ENCODE data around the gene ARID4B.

Gene ARID4B

DNA sequence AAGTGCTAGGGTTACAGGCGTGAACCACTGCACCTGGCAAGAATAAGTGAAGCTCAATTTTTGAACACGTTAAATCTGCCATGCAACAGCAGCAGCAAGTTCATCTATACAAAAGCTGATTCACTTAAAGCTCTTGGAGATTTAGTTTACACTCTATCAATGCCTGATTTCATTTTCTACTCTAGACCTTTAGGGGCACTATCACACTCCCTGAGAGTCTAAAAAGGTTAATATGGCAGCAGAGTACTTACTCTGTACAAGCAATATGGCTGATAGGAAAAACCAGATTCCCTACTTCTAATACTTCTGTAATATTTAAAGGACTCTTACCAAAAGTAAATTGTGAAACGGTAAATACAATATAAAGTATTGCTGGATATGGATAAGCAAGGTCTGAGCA lies 171.7 kb downstream of the ARID4B start:
- DNase-seq, result no peak

DNA sequence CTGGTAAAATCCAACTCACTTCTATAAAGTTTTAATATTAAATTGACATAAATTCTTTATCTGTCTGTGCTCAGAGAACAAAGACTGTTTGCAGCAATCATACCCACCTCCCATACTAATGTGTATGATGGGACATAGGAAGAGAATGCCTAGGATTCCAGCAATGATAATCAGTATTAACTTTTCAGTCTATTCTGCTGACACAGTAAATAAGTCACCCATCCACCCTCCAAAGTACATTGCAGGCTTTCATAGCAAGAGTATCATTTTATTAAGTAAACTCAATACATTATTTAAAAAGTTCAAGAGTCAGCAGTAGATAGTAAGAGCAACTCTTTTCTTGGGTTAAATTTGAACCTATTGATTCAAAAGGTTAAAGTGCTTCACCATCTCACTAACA lies 175.7 kb downstream of the ARID4B start:
- DNase-seq, result no peak

DNA sequence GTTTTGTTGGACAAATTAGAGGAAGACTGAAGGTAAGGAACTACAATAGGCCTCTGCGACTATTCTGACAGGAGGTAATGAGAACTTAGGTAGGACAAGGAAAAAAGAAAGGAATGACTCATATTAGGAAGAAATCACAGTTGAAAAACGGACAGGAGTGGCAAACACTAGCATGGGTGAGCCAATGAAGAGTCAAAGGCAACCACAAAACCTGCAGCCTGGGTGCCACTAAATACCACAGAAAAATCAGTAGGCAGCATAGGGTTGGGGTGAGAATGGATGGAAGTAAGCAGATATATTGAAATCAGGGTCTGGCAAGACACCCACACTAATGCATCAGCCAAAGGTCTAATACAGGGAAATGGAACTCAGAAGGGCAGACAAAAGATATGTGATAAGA lies 176.9 kb downstream of the ARID4B start:
- DNase-seq, result no peak

DNA sequence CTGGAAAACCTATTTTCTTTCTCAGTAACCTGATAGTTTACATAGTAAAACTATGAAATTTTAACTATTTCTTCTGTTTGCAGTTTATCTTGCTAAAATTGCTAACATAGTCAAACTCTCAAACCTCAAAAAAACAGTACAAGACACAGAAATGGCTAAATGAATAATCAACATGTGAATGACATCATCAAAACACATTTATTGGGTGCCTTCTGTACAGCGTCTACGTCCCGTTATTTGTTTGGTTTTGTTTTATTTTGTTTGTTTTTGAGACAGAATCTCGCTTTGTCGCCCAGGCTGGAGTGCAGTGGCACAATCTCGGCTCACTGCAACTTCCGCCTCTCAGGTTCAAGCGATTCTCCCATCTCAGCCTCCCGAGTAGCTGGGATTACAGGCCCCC lies 178.2 kb downstream of the ARID4B start:
- no peak for DNase-seq

DNA sequence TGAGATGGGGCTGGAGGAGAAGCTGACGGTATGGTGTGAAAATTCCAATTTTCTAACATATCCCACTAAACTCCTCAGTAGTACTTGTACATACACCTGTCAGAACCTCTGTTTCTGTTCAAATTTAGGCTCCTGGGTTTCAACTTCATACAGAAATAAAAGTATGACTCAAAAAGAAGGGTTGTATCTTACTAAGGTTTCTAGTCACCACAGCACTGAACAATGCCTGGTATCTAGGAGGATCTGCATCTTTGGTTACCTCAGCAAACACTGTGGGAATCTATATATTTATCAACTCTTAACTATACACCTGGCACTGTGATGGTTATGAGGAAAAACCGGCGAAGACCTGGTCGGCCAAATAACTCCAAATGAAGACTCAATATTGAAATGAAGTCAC lies 180.7 kb downstream of the ARID4B start:
- DNase-seq, result no peak

DNA sequence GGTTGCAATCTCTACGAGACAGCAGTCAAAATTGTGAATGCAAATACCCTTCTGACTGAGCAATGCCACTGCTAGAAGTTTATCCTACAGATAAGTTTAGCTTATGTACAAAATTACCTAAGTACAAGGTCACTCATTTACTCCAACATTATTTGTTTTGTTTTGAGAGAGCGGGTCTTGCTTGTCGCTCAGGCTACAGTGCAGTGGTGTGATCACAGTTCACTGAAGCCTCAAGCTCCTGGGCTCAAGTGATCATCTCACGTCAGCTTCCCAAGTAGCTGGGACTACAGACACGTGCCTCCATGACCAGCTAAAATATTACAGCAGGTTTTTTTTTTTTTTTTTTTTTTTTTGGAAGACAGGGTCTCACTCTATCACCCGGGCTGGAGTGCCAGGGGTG lies 182.3 kb downstream of the ARID4B start:
- no peak for DNase-seq

DNA sequence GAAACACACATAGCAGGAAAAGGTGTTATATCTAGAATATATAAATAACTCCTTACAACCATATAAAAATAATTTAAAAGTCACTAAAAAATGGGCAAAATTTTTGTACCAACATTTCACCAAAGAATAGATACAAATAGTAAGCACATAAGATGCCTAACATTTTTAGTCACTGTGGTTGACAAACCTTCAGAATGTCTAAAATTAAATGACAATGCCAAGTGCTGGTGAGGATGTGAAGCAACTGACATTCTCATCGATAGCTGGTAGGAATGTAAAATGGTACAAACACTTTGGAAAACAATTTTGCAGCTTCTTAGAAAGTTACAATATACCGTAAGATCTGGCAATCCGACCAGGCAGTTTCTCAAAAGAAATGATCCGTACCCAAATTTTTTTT lies 185.0 kb downstream of the ARID4B start:
- no peak for DNase-seq

DNA sequence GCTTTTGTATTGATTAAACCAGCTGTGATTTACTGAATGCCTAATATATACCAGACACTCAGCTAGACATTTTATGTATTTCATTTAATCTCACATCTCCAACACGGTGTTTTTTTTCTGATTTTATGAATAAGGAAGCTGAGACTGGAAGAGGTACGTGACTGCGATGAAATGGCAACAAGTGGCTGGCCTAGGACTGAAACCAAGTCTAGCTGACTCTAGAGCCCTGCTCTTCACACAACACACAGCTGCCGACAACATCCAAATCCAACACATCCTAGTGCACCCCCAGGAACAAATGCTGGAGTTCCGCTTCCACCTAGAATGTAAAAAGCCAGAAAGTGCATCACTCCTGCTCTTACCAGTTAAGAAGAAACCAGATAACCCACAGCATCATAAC lies 188.7 kb downstream of the ARID4B start:
- DNase-seq, result no peak

DNA sequence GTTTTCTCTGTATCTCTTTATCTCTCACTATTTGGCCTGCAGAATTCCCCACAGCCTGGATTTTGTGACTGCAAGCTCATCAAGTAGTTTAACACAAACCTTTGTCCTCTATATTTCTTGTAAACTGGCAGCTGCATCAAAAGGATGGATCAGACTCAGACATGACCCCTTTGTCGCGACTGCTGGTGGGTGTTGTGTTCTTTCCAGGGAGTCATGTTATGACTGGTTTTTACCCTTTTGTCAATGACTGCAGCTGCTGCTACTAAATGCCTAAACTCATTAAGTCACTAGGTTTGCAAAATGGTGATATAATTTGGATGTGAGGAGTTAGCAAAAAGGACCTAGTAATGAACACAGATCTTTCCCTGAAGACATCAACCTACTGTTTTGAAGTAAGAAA lies 189.2 kb downstream of the ARID4B start:
- no peak for DNase-seq

DNA sequence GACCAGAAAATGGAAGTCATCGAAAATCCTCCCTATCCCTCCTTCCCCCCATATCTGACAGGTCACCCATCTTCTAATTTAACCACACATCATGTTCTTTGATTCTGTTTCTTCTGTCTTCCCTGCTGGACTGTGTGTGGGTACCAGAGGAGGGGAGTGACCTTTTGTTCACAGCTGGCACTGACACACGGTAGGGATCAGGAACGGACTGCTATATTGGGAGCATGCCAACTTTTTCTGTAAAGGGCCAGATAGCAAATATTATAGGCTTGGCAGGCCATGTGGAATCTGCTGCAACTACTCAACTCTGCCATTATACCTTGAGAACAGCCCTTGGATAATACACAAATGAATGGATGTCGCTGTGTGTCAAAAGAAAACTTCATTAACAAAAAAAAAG lies 191.9 kb downstream of the ARID4B start:
- no peak for DNase-seq

DNA sequence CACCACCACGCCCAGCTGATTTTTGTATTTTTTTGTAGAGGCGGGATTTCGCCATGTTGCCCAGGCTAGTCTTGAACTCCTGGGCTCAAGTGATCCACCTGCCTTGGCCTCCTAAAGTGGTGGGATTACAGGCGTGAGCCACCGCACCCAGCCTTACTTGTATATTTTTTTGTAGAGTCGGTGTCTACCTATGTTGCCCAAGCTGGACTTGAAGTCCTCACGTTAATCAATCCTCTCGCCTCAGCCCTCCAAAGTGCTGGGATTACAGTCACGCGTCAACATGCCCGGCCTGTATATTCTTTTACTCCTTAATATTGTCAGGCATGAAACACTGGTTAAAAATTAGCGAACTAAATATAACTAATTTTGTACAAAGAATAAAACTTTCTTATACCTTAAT lies 193.8 kb downstream of the ARID4B start:
- DNase-seq, result no peak

DNA sequence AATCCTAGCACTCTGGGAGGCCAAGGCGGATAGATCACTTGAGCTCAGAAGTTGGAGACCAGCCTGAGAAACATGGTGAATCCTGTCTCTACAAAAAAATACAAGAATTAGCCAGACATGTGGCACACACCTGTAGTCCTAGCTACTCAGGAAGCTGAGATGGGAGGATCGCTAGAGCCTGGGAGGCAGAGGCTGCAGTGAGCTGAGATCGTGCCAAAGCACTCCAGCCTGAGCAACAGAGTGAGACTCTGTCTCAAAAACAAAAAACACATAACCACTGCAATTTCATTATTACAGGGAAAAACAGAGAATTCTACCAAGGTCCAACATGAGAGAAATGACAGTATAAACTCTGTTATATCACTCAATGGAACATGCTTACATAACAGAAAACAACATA lies 194.9 kb downstream of the ARID4B start:
- no peak for DNase-seq

DNA sequence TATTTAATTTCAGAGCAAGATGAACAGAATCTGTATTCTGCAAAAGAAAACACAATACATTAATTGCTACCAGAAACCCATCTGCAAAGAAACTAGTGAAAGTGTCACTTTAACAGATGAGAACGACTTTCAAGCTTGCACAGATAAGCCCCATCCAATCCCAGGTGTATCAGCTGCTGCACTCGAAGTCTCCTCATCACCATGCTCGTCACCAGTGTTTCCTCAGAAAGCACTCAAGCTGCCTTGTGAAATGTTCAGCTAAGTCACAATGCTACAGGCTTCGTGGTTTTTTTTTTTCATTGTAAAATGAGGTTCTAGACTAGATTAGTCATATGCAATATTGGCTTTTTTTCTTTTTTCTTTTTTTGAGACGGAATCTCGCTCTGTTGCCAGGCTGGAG lies 196.0 kb downstream of the ARID4B start:
- DNase-seq, result no peak

DNA sequence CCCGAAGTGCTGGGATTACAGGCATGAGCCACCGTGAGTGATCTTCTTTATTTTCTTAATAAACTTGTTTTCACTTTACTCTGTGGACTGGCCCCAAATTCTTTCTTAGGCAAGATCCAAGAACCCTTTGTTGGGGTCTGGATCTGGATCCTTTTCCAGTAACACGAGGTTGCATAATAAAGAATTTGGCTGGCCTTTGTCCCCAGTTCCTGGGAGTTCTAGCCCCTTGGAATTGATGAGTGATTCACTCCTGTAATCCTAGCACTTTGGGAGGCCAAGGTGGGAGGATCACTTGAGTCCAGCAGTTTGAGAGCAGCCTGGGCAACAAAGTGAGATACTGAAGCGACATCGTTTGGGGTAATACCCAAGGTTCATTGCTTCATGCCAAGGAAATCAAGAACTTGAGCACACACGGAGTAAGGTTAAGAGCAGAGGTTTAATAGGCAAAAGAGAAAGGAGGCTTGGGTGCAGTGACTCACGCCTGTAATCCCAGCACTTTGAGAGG lies 197.2 kb downstream of the ARID4B start:
- DNase-seq, result no peak

DNA sequence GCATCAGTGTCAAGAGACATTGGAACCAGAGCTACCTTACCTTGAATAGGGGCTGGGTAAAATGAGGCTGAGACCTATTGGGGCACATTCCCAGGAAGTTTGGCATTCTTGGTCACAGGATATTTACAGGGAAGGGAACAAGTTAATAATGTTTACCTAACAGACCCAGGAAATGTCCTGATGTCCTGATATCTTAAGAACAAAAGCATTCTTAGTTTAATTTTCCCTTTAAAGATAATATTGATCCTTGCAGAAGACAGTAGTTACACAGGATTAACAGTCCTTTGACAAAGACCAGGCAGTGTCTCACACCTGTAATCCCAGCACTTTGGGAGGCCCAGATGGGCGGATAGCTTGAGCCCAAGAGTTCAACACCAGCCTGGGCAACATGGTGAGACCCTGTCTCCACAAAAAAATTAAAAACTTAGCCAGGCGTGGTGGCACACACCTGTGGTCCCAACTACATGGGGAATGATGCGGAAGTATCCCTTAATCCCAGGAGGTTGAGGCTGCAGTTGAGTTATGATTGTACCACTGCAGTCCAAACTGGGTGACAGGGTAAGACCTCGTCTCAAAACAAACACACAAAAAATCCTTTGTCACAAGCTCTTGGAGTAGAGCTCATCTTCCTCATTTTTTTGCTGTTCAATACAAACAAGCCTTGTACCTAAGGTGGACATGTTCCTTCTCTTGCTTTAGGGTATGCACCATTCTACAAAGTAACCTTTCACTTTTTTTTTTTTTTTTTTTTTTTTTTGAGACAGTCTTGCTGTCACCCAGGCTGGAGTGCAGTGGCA lies 198.0 kb downstream of the ARID4B start:
- no peak for DNase-seq

DNA sequence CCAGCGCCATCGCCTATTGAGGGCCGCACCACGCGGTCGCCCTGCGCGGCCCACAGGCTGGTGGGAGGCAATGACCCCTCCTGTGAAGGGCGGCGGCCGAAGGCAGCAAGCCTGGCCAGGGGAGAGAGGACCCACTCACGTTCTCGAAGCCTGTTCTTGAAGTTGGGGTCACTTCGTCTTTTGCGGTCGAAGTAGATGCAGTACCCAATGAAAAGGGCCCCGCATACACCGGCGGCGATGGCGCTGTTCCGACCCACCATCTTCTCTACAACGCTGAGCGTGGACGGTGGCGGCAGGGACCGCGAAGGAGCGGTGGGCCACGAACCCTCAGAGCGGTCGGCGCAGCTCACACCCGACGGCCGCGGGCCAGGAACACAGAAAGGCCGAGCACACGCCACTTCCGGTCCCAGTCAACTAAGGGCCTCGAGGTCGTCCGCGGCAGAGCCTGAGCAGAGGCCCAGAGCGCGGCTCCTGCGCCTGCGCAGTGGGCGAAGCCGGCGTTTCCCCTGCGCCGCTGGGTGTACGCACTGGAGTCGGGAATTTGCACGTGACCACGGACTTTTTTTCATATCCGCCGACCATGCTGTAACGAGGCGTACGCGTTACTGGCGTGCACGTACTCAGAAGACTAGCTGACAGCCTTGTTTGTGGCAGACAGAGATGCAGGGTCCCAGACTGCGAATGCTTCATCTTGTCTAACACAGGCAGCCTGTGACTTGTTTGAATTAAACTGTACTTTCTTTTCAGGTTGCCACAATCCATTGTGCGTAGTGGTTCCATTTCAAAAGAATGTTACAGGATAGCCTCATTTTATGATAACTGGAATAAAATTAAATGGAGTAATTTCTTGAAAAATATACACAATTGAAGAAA lies 199.3 kb downstream of the ARID4B start, which contains the start of gene TOMM20:
TOMM20 (minus strand) TSS at position 382 of the 873 bp plus-strand sequence; CDS start at position 260, 122 bp downstream.
- DNase-seq, result peak; percentile 97 to 98

DNA sequence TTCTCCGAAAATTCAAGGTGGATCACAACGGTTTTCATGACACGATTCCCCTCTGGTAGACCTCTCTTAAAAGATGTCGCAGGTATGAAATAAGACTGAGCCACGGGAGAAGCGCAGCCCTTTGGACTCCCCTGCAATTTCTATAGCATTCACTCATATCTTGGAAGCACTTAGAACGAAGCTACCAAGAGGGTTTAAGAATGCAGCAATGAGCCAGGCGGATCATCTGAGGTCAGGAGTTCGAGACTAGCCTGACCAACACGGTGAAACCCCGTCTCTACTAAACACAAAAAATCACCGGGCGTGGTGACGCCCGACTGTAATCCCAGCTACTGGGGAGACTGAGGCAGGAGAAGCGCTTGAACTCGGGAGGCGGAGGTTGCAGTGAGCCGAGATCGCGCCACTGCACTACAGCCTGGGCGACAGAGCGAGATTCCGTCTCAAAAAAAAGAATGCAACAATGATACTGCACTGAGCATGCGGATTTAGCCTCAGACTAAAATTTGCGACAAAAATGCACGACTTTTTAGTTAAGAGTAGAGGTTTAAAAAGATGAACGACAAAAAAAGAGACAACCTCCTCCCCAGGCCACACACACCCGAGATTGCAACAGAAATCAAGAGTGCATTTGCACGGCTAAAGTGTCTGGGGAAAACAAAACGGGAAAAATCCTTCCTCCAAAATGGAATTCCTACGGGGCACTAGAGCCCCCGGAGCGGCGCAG lies 200.1 kb downstream of the ARID4B start:
- peak in 1 of 2 donors; percentile 36 for DNase-seq

DNA sequence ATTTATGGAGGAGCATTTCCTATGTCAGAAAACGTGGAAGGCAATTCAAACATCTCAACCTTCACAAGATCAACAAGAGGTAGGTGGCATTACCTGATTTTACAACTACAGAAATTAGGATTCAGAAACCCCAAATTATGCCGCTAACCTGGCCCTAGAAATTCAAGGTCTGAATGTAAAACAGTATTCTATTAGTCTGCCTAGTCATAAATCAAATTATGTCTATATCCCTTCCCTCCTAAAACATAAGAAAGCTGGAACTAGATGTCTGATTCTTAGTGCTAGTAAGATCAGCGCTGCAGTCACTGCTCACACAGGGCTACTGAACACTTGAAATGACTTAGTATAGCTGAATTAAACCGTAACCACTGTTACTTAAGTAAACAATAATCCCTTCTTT lies 200.8 kb downstream of the ARID4B start:
- no peak for DNase-seq

DNA sequence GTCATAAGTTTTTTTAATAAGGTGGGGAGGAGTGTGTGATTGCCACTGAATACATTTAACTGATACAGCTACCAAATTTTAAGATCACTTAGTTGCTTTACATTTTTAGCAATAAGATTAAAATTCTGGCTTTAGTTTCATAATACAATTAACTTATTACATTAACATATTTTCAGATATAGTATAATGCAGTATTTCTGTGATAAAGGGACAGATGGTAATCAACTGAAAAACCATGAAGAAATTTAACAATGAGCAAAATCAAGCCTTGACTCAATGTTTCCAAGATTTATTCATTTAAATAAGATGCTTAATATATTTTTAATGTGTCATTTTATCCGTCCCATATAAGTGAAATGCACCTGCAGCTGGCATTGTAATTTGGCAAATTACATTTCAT lies 203.3 kb downstream of the ARID4B start:
- no peak for DNase-seq

DNA sequence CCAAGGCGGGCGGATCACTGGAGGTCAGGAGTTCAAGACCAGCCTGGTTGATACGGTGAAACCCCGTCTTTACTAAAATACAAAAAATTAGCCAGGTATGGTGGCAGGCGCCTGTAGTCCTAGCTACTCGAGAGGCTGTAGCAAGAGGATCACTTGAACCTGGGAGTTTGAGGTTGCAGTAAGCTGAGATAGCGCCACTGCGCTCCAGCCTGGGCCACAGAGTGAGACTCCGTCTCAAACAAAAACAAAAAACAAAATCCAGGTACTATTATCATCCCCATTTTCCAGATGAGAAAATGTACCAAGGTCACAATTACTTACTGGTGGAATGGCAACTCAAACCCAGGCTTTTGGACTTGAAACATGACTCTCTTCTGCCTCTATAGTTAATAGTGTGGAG lies 203.9 kb downstream of the ARID4B start:
- no peak for DNase-seq

DNA sequence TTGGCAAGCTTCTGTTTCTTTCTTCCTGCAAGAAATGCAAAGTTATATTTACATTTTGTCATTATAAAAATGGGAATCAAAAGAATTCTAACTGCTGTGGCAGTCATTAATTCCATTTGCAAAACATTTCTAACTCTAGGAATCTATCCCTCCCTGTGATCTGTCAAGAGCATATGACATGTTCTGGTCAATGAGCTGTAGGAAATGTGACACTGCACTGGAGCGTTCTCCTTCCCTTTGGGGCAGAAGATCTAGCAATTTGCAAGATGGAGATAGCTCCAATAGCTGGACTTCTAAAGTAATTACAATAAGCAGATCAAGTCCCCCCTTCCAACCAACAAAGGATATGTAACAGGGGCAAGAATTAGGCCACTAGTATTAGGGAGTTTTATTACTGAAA lies 205.6 kb downstream of the ARID4B start:
- DNase-seq, result no peak

Data from CD4-positive, alpha-beta T cell treated with Interleukin-1 beta for 1 hour (primary cell).